ENCODE data around the gene COMMD6. TPM values are rescaled to one million over a fixed set of nuclear protein-coding genes. Genes with fewer than 3 reads are reported as not detected.

The COMMD6 gene
- total RNA-seq (56.2 and 89.7 TPM in 2 replicates), polyA plus RNA-seq (77.6 and 125 TPM in 2 replicates), polyA minus RNA-seq (ENCODE audit: low replicate concordance) (11.2 and 13.4 TPM in 2 replicates)
- 244 and 322 TPM in 2 replicates for polyA plus RNA-seq (2012)

DNA sequence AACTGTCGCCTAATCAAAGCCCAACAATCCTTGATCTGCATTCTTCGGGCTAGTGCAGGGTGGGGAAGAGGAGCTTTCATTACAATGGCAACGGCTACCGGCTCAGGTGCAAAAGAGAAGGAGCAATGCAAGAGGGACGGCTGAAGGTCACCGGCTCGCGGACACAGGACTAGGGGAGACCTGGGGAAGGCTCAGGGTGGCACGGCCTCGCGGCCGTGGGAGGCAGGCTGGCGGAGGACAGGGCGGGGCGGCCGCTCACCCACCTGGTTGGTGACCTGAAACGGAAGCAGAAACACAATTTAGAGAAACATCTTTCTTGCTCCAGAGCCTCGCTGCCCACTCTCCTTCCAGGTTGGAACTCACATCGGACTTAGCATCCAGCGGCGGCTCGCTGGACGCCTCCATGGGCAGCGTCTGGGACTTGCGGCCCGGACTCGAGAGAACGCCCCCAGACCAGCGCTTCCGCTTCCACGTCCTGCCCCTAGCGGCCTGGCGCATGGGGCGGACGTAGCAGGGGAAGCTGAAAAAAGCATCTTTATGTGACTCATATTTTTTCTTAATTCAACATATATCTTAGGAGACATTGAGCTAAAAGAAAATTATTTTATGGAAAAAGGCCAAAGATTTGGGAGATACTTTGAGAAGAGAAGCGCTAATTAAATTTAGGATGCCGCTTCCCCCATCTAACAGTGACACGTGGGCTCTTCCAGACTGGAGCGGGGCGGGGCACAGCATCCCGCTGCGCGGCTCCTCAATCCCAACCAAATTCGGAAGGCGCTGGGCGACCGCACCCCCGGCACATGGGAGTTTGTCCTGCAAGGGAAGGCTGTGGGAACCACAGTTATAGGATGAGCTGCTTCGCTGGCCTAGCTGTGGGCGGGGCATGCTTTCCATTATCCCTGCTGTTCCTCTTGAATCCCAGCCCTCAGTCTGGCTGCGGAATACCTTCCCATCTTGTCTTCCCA lies at the start of gene COMMD6:
Gene COMMD6 (minus strand): TSS at position 441 of the 965 bp plus-strand sequence. CDS start 36 bp downstream, at position 405.
- H3K27ac ChIP-seq (ENCODE audit: insufficient read depth, low read length): peak within 1 kb of the TSS; percentile 68
- no peaks in the 10 kb centered on the region for H3K27me3 ChIP-seq (ENCODE audit: control insufficient read depth, insufficient read depth, low read length)
- H3K36me3 ChIP-seq (ENCODE audit: control insufficient read depth, insufficient read depth, low read length): peaks cover 5% of the 10 kb centered on the region
- peak within 1 kb of the TSS; percentile 76 for H2AFZ ChIP-seq (ENCODE audit: low read length)
- H3K9ac ChIP-seq (ENCODE audit: insufficient read depth, low read length): peak within 1 kb of the TSS; percentile 57
- H3K4me1 ChIP-seq (ENCODE audit: control insufficient read depth, extremely low read depth, insufficient read depth, low read length): no peaks in the 10 kb centered on the region
- peak within 1 kb of the TSS; percentile 83 for H3K4me2 ChIP-seq (ENCODE audit: extremely low read depth, insufficient read depth, low read length)
- H3K9me3 ChIP-seq (ENCODE audit: control insufficient read depth, insufficient read depth, low read depth, low read length): no peaks in the 10 kb centered on the region
- peak within 1 kb of the TSS; percentile 80 to 95 (median 88) for H3K4me3 ChIP-seq (replicated peaks in 1 of 4; ENCODE audit: control extremely low read depth in 1 of 4, insufficient read depth in 1 of 4, low read depth in 3 of 4, low read length in 4 of 4)
- TF ChIP-seq EZH2 (IDR thresholded peaks at IDR 0.05; ENCODE audit: low read length, missing control alignments): no peak
- TF ChIP-seq, protein P1, sequence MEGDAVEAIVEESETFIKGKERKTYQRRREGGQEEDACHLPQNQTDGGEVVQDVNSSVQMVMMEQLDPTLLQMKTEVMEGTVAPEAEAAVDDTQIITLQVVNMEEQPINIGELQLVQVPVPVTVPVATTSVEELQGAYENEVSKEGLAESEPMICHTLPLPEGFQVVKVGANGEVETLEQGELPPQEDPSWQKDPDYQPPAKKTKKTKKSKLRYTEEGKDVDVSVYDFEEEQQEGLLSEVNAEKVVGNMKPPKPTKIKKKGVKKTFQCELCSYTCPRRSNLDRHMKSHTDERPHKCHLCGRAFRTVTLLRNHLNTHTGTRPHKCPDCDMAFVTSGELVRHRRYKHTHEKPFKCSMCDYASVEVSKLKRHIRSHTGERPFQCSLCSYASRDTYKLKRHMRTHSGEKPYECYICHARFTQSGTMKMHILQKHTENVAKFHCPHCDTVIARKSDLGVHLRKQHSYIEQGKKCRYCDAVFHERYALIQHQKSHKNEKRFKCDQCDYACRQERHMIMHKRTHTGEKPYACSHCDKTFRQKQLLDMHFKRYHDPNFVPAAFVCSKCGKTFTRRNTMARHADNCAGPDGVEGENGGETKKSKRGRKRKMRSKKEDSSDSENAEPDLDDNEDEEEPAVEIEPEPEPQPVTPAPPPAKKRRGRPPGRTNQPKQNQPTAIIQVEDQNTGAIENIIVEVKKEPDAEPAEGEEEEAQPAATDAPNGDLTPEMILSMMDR (conservative IDR thresholded peaks at IDR 0.05 in 1 of 2, IDR thresholded peaks at IDR 0.05 in 1 of 2; ENCODE audit: low read depth in 1 of 2, low read length in 2 of 2): peak in 1 of 2 donors; percentile 26
- no peaks in the 10 kb centered on the region for H4K20me1 ChIP-seq (ENCODE audit: control insufficient read depth, extremely low read depth, insufficient read depth, low read length)
- peak; percentile 92 for DNase-seq (ENCODE audit: low read depth in 2 of 2)
- peaks cover 14% of the 10 kb centered on the region for H3K79me2 ChIP-seq (ENCODE audit: control insufficient read depth, insufficient read depth, low read length)

DNA sequence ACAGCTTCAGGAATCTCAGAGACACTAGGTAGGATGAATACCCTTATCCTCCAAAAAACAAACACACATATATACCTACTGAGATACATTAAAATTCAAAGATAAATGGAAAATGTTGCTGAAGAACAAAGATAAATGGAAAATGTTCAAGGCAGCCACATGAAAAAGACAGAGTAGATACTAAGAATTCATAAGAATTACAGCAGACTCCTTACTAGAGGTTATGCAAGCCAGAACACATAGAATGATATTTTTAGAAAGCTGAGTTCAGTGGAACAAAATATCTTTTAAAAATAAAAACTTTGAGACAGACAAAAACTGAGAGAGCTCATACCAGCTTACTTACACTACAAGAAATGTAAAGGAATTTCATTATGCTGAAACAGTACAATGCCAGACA lies 47.5 kb upstream of the COMMD6 start:
- H3K4me2 ChIP-seq (ENCODE audit: extremely low read depth, insufficient read depth, low read length): no peak overlapping the region
- no peak overlapping the region for H2AFZ ChIP-seq (ENCODE audit: low read length)
- DNase-seq (ENCODE audit: low read depth in 2 of 2): no peak
- no peak overlapping the region for H3K9ac ChIP-seq (ENCODE audit: insufficient read depth, low read length)
- peaks cover 1% of the 10 kb centered on the region for H3K36me3 ChIP-seq (ENCODE audit: control insufficient read depth, insufficient read depth, low read length)
- H3K4me3 ChIP-seq (replicated peaks in 1 of 4; ENCODE audit: control extremely low read depth in 1 of 4, insufficient read depth in 1 of 4, low read depth in 3 of 4, low read length in 4 of 4): no peak overlapping the region
- H3K9me3 ChIP-seq (ENCODE audit: control insufficient read depth, insufficient read depth, low read depth, low read length): no peaks in the 10 kb centered on the region
- TF ChIP-seq EZH2 (IDR thresholded peaks at IDR 0.05; ENCODE audit: low read length, missing control alignments): no peak
- TF ChIP-seq, protein P1 (conservative IDR thresholded peaks at IDR 0.05 in 1 of 2, IDR thresholded peaks at IDR 0.05 in 1 of 2; ENCODE audit: low read depth in 1 of 2, low read length in 2 of 2): no peak
- no peaks in the 10 kb centered on the region for H3K79me2 ChIP-seq (ENCODE audit: control insufficient read depth, insufficient read depth, low read length)
- H3K27ac ChIP-seq (ENCODE audit: insufficient read depth, low read length): no peak overlapping the region
- no peaks in the 10 kb centered on the region for H3K27me3 ChIP-seq (ENCODE audit: control insufficient read depth, insufficient read depth, low read length)
- no peaks in the 10 kb centered on the region for H4K20me1 ChIP-seq (ENCODE audit: control insufficient read depth, extremely low read depth, insufficient read depth, low read length)
- H3K4me1 ChIP-seq (ENCODE audit: control insufficient read depth, extremely low read depth, insufficient read depth, low read length): no peaks in the 10 kb centered on the region

DNA sequence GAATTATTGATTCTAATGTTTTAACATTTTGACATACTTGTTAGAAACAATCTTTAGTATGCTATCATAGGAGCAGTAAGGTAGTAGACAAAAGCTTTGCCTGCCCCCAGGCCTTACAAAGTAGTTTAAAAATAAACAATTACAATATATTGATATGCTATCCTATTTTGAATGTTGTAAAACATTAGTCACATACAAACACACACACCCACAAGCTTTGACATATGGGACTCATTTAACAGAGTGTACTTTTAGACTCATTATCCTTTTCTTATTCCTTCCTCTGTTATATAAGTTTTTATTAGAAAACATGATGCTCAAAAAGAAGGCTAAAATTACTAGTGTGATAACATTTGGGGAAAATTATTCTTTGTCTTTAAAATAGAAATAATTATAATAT lies 45.5 kb upstream of the COMMD6 start:
- H3K27ac ChIP-seq (ENCODE audit: insufficient read depth, low read length): no peak overlapping the region
- no peak for DNase-seq (ENCODE audit: low read depth in 2 of 2)
- no peaks in the 10 kb centered on the region for H3K79me2 ChIP-seq (ENCODE audit: control insufficient read depth, insufficient read depth, low read length)
- H2AFZ ChIP-seq (ENCODE audit: low read length): no peak overlapping the region
- no peaks in the 10 kb centered on the region for H3K9me3 ChIP-seq (ENCODE audit: control insufficient read depth, insufficient read depth, low read depth, low read length)
- H3K4me2 ChIP-seq (ENCODE audit: extremely low read depth, insufficient read depth, low read length): no peak overlapping the region
- H3K27me3 ChIP-seq (ENCODE audit: control insufficient read depth, insufficient read depth, low read length): no peaks in the 10 kb centered on the region
- H4K20me1 ChIP-seq (ENCODE audit: control insufficient read depth, extremely low read depth, insufficient read depth, low read length): no peaks in the 10 kb centered on the region
- TF ChIP-seq, protein P1 (conservative IDR thresholded peaks at IDR 0.05 in 1 of 2, IDR thresholded peaks at IDR 0.05 in 1 of 2; ENCODE audit: low read depth in 1 of 2, low read length in 2 of 2): no peak
- TF ChIP-seq EZH2 (IDR thresholded peaks at IDR 0.05; ENCODE audit: low read length, missing control alignments): no peak
- no peaks in the 10 kb centered on the region for H3K4me1 ChIP-seq (ENCODE audit: control insufficient read depth, extremely low read depth, insufficient read depth, low read length)
- H3K36me3 ChIP-seq (ENCODE audit: control insufficient read depth, insufficient read depth, low read length): peaks cover 1% of the 10 kb centered on the region
- no peak overlapping the region for H3K4me3 ChIP-seq (replicated peaks in 1 of 4; ENCODE audit: control extremely low read depth in 1 of 4, insufficient read depth in 1 of 4, low read depth in 3 of 4, low read length in 4 of 4)
- H3K9ac ChIP-seq (ENCODE audit: insufficient read depth, low read length): no peak overlapping the region
